GM12891 (cell line): Measurements from ENCODE around the gene MAPK8IP3.

ENCODE experiments used
- POLR2A ChIP-seq: IDR thresholded peaks from 2 replicates; pipeline ENCODE4 v1.6.1; 2011; ENCODE audit warnings: low read depth, low read length, control low read depth
- POLR2AphosphoS5 ChIP-seq: IDR thresholded peaks from 2 replicates; pipeline ENCODE4 v1.6.1; 2011; ENCODE audit warnings: low read depth, low read length, control low read depth
- POU2F2 ChIP-seq: IDR thresholded peaks from 2 replicates; pipeline ENCODE4 v1.6.1; 2011; ENCODE audit warnings: low read depth, mild to moderate bottlenecking, control low read depth, low read length, moderate library complexity
- TAF1 ChIP-seq: IDR thresholded peaks from 2 replicates; pipeline ENCODE4 v1.6.1; 2011; ENCODE audit warnings: low read depth, low read length, control low read depth

DNA sequence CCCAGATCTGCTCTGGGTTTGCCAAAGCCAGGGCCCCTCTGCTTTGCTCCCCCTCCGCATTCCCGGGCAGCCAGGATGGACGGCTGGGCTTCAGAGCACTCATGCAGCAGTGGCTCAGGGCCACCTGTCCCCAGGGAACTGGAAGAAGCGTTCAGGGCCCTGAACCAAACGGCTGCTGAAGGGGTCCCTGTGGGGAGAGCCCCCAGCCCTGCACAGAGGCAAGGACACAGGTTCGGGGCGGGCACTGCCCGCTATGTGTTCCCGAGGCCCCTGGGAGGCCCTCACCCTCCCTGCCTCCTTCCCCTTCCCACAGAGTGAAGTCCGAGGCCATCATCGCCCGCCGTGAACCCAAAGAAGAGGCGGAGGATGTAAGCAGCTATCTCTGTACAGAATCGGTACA, 54.9 kb downstream of the MAPK8IP3 start:
- TF ChIP-seq POLR2AphosphoS5 (no peak), POLR2A (no peak), TAF1 (no peak), POU2F2 (no peak)
